ENCODE data around the gene DNAJC4.

The DNAJC4 gene

DNA sequence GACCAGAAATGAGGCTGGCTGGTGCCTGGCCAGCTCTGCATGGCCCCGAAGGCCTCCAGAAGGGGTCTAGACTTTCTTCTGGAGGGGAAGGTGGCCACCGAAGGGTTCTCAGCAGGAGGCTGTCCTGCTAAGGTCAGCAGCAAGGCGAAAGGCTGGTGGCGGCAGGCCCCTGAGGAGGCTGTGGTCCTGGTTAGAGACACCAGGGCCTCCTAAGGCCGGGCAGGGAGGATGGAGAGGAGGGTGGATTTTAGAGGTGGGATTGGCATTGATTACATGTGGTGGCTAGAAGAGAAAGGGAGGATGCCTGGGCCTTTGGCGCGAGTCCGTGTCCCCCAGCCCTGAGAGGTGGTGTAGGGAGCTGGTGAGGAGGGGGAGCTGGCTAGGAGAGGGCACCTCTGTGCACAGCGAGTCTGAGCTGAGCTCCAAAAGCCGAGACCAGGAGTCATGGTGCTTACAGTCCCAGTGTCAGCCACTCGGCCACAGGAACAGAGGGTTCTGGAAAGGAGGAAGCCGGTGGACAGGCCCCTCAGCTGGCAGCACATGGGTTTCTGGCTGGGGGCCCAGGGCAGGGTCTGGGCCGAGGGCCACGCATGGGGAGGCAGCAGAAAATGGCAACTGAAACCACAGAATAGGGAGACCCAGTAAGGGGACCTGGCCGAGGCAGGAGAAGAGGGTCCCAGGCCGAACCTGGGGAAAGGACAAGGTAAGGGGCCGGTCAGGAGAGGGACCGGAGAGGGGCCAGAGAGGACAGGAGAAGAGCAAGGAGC is 21.4 kb upstream of the DNAJC4 start:
- no peak for DNase-seq

DNA sequence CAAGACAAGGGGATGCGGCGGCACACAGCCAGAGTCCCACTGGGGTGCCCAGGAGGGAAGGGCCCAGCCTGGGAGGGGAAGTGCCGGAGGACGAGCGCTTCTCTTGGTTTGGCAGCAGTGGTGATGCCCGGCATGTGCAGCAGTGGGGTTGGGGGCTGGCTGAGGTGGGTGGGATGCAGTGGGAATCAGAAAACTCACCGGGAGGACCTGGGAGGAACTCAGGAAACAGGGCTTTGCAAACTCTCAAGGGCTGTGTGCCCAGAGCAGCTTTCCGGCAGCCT is 20.8 kb upstream of the DNAJC4 start:
- no peak for DNase-seq

GRCh38 chr11:64210301-64211020 is 19.9 kb upstream of the DNAJC4 start:
- DNase-seq, result no peak

DNA sequence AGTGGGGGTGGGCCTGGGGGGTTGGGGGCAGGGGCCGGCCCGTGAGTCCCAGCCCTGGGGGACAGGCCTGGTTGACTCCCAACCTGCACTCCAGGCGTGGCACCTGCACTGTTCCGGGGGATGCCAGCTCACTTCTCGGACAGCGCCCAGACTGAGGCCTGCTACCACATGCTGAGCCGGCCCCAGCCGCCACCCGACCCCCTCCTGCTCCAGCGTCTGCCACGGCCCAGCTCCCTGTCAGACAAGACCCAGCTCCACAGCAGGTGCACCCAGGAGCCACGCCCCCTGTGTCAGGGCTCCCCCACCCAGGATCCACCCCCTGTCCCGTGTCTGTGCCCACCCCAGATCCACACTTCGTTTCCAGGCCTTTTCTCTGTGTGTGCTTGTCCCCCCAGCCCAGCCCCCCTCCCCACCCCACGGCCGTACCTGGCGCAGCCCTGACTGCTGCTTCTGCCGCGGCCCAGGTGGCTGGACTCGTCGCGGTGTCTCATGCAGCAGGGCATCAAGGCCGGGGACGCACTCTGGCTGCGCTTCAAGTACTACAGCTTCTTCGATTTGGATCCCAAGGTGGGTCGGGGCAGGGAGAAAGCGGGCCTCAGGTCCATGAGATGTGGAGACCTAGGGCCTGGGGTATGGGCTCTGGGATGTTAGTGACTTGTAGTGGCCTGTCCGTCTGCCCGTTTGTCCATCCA is 19.0 kb upstream of the DNAJC4 start:
- no peak for DNase-seq

DNA sequence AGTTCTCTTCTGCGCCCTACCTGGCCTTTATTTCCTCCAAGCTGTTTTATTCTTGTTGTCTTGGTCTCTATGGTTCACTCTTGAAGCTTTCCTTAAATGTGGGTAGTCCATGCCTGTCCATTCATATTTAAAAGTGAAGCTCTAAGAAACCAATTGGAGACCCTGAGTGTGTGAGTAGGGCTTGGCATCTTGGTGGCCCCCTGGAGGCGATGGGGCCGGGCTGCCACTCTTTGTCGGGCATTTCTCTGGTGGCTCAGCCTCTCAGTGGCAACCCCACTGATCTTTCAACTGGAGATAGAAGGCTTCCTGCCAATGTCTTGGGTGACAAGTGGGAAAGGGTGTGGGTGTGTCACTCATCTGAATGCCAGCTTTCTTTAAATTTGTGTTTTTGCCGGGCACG is 13.5 kb upstream of the DNAJC4 start:
- DNase-seq, result no peak

- no peak for DNase-seq
These were observed 11.6 kb upstream of the DNAJC4 start for GRCh38 chr11:64218628-64219353.

- DNase-seq, result no peak
These were observed 11.0 kb upstream of the DNAJC4 start for GRCh38 chr11:64219354-64219684.

- no peak for DNase-seq
These were observed 10.6 kb upstream of the DNAJC4 start for GRCh38 chr11:64219755-64220154.

- no peak for DNase-seq
These were observed 10.1 kb upstream of the DNAJC4 start for GRCh38 chr11:64220271-64220670.

GRCh38 chr11:64220798-64221197 is 9.6 kb upstream of the DNAJC4 start:
- DNase-seq, result no peak

DNA sequence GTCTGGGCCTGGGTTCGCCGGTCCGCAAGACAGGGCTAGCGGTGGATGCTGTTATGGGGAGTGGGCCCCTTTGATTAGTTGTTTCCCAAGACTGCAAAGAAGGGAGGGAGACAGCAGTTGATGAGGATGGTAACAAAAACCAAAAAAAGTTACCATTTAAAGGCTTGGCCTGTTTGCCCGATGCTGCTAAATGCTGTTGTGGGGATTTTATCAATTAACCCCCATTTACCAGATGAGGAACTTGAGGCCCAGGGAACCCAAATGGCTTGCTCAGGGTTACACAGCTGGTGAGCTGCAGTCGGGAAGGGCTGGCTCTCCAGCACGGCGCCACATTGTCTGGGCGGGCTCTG is 7.7 kb upstream of the DNAJC4 start:
- DNase-seq, result no peak

DNA sequence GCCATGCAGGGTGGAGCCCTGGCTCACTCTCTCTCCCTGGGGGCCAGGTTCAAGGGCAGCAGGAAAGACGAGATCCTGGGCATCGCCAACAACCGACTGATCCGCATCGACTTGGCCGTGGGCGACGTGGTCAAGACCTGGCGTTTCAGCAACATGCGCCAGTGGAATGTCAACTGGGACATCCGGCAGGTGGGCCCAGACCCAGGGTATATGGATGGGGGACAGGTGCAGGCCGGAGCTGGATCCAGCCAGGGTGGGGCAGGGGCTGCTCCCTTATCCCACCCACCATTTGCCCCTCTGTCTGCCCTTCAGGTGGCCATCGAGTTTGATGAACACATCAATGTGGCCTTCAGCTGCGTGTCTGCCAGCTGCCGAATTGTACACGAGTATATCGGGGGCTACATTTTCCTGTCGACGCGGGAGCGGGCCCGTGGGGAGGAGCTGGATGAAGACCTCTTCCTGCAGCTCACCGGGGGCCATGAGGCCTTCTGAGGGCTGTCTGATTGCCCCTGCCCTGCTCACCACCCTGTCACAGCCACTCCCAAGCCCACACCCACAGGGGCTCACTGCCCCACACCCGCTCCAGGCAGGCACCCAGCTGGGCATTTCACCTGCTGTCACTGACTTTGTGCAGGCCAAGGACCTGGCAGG is 7.2 kb upstream of the DNAJC4 start:
- no peak for DNase-seq

DNA sequence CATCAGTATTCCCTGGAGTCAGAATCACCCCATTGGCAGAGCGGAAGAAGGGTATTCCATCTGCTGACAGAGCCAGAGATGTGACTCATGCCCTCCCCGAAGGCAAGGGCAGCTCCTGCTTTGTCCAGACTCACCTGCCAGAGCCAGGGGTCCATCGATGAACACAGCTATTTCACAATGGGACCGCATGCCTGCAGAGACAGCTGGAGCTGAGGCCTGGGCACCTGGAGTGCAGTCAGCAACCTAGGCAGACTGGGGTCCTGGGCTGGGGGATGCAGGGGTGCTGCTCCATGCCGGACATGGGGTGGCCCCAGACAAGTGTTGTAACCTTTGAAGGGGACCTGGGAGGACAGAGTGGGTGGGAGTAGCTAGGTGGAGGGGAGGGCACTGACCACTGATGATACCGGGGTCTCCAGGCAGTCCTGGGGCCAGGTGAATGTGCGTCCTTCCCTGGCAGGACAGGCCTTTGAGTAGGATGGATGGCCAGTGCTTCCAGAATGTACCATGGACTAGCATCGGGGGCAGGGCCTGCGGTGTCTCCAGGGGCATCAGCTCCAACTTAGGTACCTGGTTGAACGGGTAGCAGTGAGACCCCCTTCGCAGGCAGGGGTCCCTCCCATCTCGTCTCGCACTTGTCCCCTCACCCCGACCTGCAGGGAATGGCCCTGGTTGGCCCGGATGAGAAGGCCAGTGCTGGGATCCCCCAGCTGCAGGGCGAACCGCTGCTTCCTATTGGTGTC is 6.0 kb upstream of the DNAJC4 start:
- DNase-seq, result no peak

DNA sequence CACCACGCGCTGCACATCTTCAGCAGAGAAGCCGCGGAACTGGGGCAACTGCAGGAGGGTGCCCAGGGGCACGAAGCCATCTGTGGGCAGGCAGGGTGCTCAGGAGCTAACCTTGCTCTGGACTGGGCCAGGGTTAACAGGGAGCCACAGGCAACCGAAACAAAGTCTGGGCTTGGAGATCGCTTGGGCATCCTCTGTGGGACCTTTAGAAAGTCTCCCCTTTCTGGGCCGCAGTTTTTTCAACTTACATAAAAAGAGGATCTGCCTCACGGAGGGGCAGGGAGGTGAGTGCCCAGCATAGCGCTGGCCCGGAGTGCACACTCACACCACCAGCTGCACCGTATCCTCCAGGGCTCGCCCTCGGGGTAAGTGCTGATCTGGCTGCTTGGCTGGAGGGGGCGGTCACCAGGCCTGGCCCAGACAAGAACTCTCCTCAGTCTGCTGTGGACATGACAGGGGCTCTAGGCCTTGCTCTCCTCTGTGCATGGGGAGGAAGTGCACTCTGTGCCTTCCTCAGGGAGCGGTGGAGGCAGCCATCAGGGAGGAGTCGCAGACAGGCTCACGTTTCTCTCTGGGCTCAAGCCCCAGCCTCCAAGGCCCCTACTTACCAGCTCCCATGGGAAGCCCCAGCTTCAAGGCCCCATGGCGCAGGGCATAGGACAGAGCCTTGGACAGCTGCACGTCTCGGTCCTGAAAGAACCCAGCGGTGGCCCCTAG is 5.3 kb upstream of the DNAJC4 start:
- DNase-seq, result no peak

GRCh38 chr11:64225608-64226506 is 4.5 kb upstream of the DNAJC4 start, which contains the start of the genes NUDT22 and TRPT1:
NUDT22 (plus strand) TSS chr11:64226274; CDS start chr11:64226653, 379 bp downstream.
TRPT1 (minus strand) TSS chr11:64226186; CDS start chr11:64225860, 326 bp downstream.
- peak; percentile 75 to 90 (median 88) for DNase-seq

GRCh38 chr11:64226507-64227051 is 3.8 kb upstream of the DNAJC4 start:
- peak; percentile 24 to 63 (median 44) for DNase-seq

DNA sequence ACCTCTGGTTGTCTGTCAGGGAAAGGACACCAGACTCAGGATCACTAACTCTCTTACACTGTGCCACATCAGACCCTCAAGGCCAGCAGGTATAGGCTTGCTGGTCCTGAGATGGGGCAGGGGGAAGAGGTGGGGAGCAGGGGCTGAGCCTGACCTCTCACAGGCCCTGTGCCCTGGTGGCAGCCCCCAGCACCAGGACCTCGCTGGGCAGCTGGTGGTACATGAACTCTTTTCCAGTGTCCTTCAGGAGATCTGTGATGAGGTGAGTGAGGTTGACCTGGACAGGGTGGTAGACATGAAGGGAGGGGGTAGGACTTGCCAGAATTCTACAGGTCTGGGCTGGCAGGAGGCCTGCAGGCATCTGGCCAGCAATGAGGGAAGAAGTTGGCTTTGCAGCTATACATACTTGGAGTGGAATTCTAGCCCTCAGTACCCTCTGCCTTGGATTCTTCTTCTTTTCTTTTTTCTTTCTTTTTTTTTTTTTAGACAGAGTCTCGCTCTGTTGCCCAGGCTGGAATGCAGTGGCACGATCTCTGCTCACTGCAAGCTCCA is 2.9 kb upstream of the DNAJC4 start:
- DNase-seq, result no peak

GRCh38 chr11:64229090-64229743 is 1.1 kb upstream of the DNAJC4 start:
- DNase-seq, result no peak

DNA sequence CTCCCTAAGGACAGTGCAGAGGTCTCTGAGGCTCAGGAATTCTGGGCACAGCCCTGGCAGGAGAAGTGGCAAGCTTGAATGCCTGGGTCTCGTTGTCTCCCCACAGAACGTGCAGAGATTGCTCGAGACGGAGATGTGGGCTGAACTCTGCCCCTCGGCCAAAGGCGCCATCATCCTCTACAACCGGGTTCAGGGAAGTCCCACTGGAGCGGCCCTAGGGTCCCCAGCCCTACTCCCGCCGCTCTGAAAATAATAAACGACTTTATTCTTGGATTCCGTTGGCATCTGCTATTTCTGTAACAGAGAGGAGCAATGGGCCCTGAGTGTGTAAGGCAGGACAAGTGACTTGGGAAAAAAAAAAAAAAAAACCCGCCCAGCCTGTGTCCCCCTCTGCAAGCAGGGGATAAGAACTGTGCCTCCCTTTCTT is 591 bp upstream of the DNAJC4 start:
- no peak for DNase-seq

Measured in stimulated activated naive CD4-positive, alpha-beta T cell (primary cell).